GM21390 (cell line): ENCODE results near the gene TUB.

ENCODE experiments used
- ATAC-seq: cut with Tn5 transposase; IDR thresholded peaks from one replicate; pipeline ENCODE4 v1.9.1; 2021; ENCODE audit not compliant: unreplicated experiment

Gene TUB

GRCh38 chr11:8067929-8068575 lies 13.0 kb upstream of the TUB start:
- ATAC-seq: no peak

DNA sequence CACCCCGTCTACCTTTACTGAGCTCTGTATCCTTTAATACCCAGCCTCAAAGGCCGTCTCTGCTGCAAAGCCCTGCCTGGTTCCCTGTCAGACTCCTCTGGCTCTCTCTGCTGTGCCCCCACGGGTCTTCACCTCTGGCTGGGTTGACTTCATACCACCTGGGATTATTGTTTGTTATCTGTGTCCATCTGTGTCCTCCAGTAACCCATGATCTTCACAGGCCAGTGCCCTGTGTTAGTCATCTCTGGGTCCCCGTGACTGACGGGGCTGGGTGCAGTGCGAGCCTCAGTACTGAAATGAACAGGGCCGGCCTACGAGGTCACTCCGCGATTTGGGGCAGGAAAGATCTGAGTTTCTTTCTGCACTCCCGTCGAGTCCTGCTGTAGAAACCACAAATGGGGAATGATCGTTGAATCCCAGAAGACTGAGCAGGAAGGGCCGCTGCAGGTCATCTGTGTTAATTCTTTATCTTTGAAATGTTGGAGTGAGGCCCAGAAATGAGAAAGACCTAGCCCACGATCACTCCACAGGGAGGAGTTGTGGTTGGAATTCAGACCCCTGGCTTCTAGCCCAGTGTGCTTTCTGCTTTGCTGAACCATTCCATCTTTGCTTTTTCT lies 12.3 kb upstream of the TUB start:
- no peak for ATAC-seq

DNA sequence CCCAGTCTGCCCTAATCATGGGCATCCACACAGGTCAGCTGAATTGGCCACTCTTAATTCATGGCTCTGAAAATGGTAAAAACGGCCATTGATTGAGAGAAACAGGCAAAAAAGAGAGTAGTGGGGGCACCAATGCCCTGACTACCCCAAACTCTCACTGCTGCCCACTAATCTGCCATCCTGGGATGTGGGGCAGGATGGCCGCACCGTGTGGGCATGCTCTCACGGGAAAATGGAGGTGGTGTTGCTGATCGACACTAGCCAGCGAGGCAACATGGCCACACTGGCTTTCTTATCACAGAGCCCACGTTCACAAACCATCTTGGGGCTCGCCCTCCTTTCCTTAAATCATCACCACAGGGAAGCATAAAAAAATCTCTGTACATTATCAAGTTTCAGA lies 11.2 kb upstream of the TUB start:
- ATAC-seq: no peak

- ATAC-seq: peak; percentile 68
Observed at GRCh38 chr11:8070417-8071115, 10.4 kb upstream of the TUB start.

- no peak for ATAC-seq
Observed at GRCh38 chr11:8071616-8072581, 9.1 kb upstream of the TUB start.

DNA sequence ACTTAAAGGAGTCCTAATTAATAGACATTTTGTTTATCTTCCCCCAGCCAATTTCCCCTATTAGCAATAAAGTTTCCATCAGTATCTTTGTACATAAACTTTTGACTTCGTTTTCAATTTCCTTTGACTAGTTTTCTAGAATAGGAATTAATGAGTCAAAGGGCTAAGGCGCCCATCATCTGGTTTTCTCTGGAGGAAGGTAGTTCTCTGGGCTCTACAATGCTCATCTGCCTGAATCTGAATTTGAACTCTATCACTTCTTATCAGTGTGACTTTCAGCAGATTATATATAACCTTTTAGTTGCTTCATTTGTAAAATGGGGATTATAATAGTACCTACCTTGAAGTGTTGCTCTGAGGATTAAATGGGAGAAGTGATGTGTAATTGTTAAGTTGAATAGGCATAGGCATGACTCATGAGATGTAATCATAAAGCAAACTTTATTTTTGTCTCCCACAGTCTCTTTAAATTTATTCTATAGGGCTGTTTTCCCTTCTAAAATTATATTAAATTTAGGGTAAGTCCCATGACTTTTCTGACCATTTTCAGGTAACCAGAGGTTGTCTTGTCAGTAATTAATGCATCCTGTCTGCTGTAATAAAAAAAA lies 5.8 kb upstream of the TUB start:
- ATAC-seq: no peak

DNA sequence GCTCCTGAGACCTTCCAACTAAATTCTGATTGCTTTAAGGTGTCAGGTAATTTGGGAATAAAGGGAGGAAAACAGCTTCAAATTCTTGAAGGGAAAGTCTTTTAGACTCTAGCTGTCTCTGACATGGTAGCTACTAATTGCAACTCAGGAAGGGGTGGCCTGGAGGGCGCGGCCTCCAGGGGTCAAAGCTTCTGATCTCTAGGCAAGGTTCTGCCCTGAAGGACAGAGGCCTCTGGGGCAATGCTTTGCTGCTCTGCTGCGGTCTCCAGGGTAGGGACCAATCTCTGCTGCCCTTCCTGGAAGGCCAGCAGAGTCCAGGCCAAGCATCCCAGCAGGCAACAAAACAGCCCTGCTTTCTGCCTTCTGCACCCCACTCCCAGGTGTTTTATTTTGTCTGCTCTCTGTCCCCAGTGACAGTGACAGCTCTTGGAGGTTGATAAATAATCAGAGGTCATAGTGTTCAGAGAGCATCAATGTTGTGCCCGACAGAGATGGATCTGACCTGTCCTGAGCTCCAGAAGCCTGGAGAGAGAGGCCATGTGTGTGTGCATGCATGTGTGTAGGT lies 1.8 kb upstream of the TUB start:
- no peak for ATAC-seq

- ATAC-seq: no peak
Observed at GRCh38 chr11:8080069-8080670, 841 bp upstream of the TUB start.

GRCh38 chr11:8081591-8082250 lies 710 bp downstream of the TUB start:
- ATAC-seq: no peak

DNA sequence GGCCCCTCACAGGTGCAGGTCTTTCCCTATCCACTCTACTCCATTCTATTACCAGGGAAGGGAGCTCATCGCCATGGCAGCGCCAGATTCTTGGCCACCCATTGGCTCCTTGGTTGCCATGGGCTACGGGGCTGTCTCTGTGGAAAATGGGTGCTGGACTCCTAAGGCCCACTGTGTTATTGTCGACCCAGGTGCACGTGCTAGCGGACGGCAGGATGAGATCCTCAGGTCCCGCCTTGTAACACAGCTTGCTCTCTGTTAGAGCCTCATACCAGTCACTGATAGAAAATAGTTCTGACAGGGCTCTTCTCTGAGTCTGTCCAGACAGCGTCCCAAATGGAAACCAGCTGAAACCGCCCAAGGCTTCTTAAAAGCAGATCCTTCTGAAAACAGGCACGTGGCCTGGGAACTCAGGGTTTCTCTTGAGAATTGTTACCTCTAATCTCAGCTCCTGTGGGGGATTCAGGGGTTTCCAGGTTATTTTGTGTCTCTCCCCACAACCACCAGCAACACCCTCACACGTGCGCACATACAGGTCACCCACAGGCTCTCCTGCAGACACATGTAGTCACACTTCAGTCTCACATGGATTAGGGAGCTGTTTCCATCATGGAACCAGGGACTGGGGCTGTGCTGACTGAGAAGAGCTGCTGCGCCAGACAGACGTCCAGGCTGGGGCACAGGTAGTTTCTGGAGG lies 1.5 kb downstream of the TUB start:
- no peak for ATAC-seq

DNA sequence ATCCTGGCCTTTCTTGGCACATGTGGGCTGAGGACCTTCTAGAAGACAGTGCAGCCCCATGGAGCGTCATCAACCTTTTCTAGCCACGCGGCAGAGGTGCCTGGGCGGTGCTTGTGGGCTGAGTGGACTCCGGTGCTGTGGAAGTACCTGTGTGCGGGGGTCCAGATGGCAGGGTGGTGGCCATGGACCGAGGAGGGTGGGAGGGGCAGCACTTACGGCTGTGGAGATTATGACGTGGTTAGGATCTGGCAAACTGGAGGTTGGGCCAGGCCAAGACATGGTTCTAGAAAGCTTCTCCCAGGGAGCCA lies 2.0 kb downstream of the TUB start:
- ATAC-seq: no peak

- no peak for ATAC-seq
Observed at GRCh38 chr11:8083871-8084281, 2.9 kb downstream of the TUB start.

- ATAC-seq: no peak
Observed at GRCh38 chr11:8084352-8084751, 3.3 kb downstream of the TUB start.

- no peak for ATAC-seq
Observed at GRCh38 chr11:8085011-8085645, 4.1 kb downstream of the TUB start.

GRCh38 chr11:8086001-8086479 lies 5.0 kb downstream of the TUB start:
- no peak for ATAC-seq

DNA sequence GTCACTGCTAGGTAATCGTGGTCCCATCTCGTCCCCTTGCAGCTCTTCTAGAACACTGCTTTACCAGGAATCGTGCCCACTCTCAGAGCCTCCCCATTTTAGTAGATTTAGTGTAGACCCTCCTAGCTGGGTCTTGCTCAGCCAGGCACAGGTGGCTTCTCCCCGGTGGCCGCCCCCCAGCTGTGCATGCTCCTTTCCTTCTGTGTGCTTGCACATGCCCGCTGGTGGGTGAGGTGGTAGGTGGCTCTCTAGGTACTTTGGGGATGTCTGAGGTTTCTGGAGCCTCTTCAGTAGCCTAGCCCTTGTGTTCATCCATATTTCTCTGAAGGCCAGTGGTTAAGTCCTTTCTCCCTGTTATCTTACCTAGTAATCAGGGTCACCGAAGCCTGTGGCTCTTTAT lies 5.6 kb downstream of the TUB start:
- ATAC-seq: no peak

DNA sequence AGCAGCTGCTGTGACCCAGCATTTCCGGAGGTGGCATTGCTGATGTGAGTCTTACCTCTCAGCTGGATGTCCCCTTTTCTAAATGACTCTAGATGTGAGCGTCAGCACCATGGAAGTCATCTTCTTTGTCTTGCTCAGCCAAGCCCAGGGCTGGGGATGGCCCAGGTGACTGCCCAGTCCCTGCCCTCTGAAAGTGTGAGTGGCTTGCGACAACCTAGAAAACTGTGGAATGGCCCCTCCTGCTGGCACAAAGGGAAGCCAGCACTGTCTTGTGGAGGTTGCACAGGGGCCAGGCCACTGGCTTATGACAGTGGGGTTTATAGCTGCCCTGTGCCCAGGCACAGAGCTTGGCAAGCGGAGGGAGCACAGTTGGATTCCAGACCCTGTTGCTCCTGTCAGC lies 6.2 kb downstream of the TUB start:
- ATAC-seq: no peak

DNA sequence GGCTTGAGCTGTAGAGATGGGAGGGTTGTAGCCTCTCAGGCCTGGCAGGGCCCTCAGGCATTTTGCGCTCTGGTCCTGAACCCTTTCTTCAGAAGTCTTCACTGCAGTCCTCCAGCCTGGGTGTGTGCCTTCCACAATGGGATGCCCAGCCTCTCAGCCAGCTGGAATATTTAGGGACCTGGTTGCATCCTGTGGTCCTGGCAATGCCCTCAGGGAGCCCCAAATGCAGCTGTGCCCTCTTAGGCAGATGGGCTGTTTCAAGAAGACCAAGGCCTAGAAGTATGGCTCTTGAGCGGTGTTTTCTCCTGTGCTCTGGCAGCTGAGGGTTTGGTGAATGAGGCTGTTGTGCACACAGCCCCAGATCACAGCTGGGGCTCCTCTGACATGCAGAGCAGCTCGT lies 6.7 kb downstream of the TUB start:
- ATAC-seq: no peak
